ENCODE results near the gene A1CF.
"Not testable (repeated sequence)": the region's sequence is repeated elsewhere in the genome, so short reads cannot be mapped to it uniquely, and the experiment has no call there.

A1CF gene

DNA sequence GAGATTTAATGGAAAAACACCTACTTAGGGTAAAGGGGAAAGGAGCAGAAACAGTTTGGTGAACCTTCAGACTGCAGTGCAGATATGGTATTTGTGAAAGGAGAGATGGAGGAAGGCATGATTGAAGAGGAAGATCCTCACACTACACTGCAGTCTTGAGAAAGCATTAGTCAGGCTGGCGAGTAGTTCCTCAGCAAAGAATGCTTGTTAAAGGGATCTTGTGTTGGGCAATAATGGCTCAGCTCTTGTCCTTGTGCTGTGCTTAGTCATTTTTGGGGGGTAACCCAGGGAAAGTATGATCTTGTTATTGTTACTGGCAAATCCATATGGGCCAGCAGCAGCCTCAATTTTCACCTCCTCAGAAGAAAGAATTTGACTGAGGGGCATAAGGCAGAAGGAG, 105.4 kb downstream of the A1CF start:
- H3K4me2 ChIP-seq (ENCODE audit: low read length); H3F3A ChIP-seq (ENCODE audit: control insufficient read depth, insufficient read depth); H3K4me1 ChIP-seq (ENCODE audit: control insufficient read depth, low read length); H3K27me3 ChIP-seq (ENCODE audit: control insufficient read depth, low read length); H3K36me3 ChIP-seq (ENCODE audit: control insufficient read depth, low read length); H3K9me2 ChIP-seq (replicated peaks; ENCODE audit: control insufficient read depth, low read length); H3K9me3 ChIP-seq (ENCODE audit: control insufficient read depth, insufficient read depth, low read length); H3K27ac ChIP-seq (ENCODE audit: low read depth, low read length); H4K20me1 ChIP-seq (ENCODE audit: control insufficient read depth, insufficient read depth, low read depth, low read length); H3K79me2 ChIP-seq (ENCODE audit: control insufficient read depth, low read length); H3K4me3 ChIP-seq (ENCODE audit: low read length): not testable (repeated sequence)

GRCh38 chr10:50774868-50775267, 110.6 kb downstream of the A1CF start:
- not testable (repeated sequence) for H3K4me1 ChIP-seq (ENCODE audit: control insufficient read depth, low read length); H3K79me2 ChIP-seq (ENCODE audit: control insufficient read depth, low read length); H4K20me1 ChIP-seq (ENCODE audit: control insufficient read depth, insufficient read depth, low read depth, low read length); H3K27me3 ChIP-seq (ENCODE audit: control insufficient read depth, low read length); H3K9me2 ChIP-seq (replicated peaks; ENCODE audit: control insufficient read depth, low read length); H3K36me3 ChIP-seq (ENCODE audit: control insufficient read depth, low read length); H3K9me3 ChIP-seq (ENCODE audit: control insufficient read depth, insufficient read depth, low read length); H3K4me2 ChIP-seq (ENCODE audit: low read length); H3K4me3 ChIP-seq (ENCODE audit: low read length); H3F3A ChIP-seq (ENCODE audit: control insufficient read depth, insufficient read depth); H3K27ac ChIP-seq (ENCODE audit: low read depth, low read length)

DNA sequence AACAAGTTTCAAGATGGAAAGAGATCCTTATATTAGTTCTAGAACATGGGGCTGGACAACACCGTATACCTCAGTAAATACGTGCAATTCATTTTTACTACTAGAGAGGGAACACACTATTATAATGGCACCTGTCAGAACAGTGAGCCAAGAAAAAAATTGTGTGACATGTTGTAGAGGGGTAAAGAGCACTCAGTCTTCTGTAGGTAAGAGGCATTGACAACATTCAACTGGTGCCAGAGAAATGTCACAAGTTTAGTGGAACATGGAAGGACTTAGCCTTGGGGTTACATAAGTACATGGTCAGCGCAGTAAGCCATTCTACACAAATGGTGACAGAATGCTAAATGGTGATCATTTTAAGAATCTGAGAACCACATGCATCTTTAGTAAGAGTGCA, 113.4 kb downstream of the A1CF start:
- H3F3A ChIP-seq (ENCODE audit: control insufficient read depth, insufficient read depth); H3K27ac ChIP-seq (ENCODE audit: low read depth, low read length); H3K36me3 ChIP-seq (ENCODE audit: control insufficient read depth, low read length); H3K4me2 ChIP-seq (ENCODE audit: low read length); H3K9me3 ChIP-seq (ENCODE audit: control insufficient read depth, insufficient read depth, low read length); H3K9me2 ChIP-seq (replicated peaks; ENCODE audit: control insufficient read depth, low read length); H4K20me1 ChIP-seq (ENCODE audit: control insufficient read depth, insufficient read depth, low read depth, low read length); H3K4me3 ChIP-seq (ENCODE audit: low read length); H3K79me2 ChIP-seq (ENCODE audit: control insufficient read depth, low read length); H3K4me1 ChIP-seq (ENCODE audit: control insufficient read depth, low read length); H3K27me3 ChIP-seq (ENCODE audit: control insufficient read depth, low read length): not testable (repeated sequence)

- H3K4me3 ChIP-seq (ENCODE audit: low read length); H3K27me3 ChIP-seq (ENCODE audit: control insufficient read depth, low read length); H3K79me2 ChIP-seq (ENCODE audit: control insufficient read depth, low read length); H3F3A ChIP-seq (ENCODE audit: control insufficient read depth, insufficient read depth); H3K9me2 ChIP-seq (replicated peaks; ENCODE audit: control insufficient read depth, low read length); H4K20me1 ChIP-seq (ENCODE audit: control insufficient read depth, insufficient read depth, low read depth, low read length); H3K36me3 ChIP-seq (ENCODE audit: control insufficient read depth, low read length); H3K4me1 ChIP-seq (ENCODE audit: control insufficient read depth, low read length); H3K27ac ChIP-seq (ENCODE audit: low read depth, low read length); H3K9me3 ChIP-seq (ENCODE audit: control insufficient read depth, insufficient read depth, low read length); H3K4me2 ChIP-seq (ENCODE audit: low read length): not testable (repeated sequence)
Measured at GRCh38 chr10:50766774-50767513, 118.5 kb downstream of the A1CF start.

Measured in DOHH2 (cell line).